ENCODE data around the gene LRRK1. TPM values are rescaled to one million over a fixed set of nuclear protein-coding genes. Genes with fewer than 3 reads are reported as not detected.
A peak's percentile ranks its signal among the peaks of the same experiment; 100 is the strongest.

Gene LRRK1
- total RNA-seq, 4 donors from 2014 or later = 5.7 to 12.0 (median 10.0) TPM

GRCh38 chr15:100959066-100960050 lies 40.2 kb downstream of the LRRK1 start:
- Histone ChIP-seq H3K27ac (peak overlapping the region in 2 of 4 donors; percentile 0 to 36), H3K9me3 (no peaks in the 10 kb centered on the region), H3K4me1 (peaks cover 0 to 15% (median 7%) of the 10 kb centered on the region in 3 donors), H3K4me3 (no peak overlapping the region), H3K36me3 (peaks cover 0 to 9% (median 0%) of the 10 kb centered on the region in 3 donors), H3K27me3 (no peaks in the 10 kb centered on the region)
- no peak for DNase-seq
- intact Hi-C loops (cut with DNase I) = no loop called here
- TF ChIP-seq CTCF (IDR thresholded peaks at IDR 0.05) (no peak), POLR2A (IDR thresholded peaks at IDR 0.05) (no peak)
- 81 to 84% methylated on average over 14 of the region's 14 CpGs for WGBS, 2 donors

GRCh38 chr15:100966997-100967396 lies 47.8 kb downstream of the LRRK1 start:
- TF ChIP-seq CTCF (IDR thresholded peaks at IDR 0.05) (no peak), POLR2A (IDR thresholded peaks at IDR 0.05) (no peak)
- H3K4me3 ChIP-seq = no peak overlapping the region
- intact Hi-C loops (cut with DNase I) = no loop called here
- peaks cover 0 to 9% (median 0%) of the 10 kb centered on the region in 3 donors for H3K36me3 ChIP-seq
- no peaks in the 10 kb centered on the region for H3K4me1 ChIP-seq
- peaks cover 0 to 8% (median 0%) of the 10 kb centered on the region in 4 donors for H3K27me3 ChIP-seq
- WGBS, 2 donors = 61 to 72% methylated on average over 4 of the region's 4 CpGs
- H3K9me3 ChIP-seq = no peaks in the 10 kb centered on the region
- no peak overlapping the region for H3K27ac ChIP-seq
- DNase-seq = no peak

DNA sequence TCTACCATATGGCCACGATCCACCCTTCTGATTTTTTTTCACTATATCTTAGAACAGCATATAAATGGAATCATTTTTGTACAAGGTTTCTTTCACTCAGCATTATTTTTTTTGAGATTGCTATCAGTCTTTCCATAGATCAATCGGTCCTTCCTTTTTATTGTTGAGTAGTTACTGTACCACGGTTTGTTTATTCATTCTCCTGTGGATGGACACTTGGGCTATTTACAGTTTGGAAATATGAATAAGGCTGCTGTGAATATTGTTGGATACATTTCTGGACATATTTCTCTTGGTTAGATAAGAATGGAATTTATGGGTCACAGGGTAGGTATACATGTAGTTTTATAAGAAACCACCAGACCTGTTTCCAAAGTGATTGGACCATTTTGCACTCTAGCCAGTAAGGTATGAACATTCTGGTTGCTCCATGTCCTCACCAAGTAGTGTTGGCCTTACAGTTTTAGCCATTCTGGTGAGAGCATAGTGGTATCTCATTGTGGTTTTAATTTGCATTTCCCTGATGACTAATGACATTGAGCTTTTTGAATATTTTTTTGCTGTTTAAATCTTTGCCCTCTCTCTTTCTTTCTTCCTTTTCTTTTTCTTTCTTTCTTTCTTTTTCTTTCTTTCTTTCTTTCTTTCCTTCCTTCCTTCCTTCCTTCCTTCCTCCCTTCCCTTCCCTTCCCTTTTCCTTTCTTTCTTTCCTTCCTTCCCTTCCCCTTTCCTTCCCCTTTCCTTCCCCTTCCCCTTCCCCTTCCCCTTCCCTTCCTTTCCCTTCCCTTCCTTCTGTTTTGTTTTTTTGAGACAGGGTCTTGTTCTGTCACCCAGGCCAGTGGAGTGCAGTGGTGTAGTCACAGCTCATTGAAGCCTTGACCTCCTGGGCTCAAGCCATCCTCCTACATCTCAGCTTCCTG lies 49.2 kb downstream of the LRRK1 start:
- Histone ChIP-seq H3K4me1 (peaks cover 0 to 6% (median 4%) of the 10 kb centered on the region in 3 donors), H3K9me3 (no peaks in the 10 kb centered on the region), H3K36me3 (peaks cover 0 to 9% (median 0%) of the 10 kb centered on the region in 3 donors), H3K4me3 (no peak overlapping the region), H3K27me3 (peaks cover 0 to 22% (median 0%) of the 10 kb centered on the region in 4 donors), H3K27ac (no peak overlapping the region)
- intact Hi-C loops (cut with DNase I) = no loop called here
- WGBS, 2 donors = 85 to 90% methylated on average over 3 of the region's 3 CpGs
- no peak for DNase-seq
- TF ChIP-seq CTCF (IDR thresholded peaks at IDR 0.05) (no peak), POLR2A (IDR thresholded peaks at IDR 0.05) (no peak)

DNA sequence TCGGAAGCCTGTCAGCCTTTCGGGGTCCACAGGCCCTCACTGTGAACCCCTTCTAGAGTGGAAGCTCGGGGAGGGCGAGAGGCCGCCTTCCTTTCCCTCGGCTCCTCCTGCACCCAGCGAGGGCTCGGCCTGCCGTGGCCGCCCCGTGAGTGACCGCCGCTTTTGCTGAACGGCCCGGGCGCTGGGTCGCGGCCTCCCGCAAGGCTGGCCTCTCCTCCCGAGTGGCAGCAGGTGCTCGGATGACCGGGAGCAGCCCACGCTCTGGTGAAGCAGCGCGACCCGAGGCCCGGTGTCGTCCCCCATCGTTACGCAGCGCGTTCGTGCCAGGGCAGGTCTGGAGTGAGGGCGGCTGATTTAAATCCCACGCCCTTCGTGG lies 53.8 kb downstream of the LRRK1 start:
- peaks cover 5 to 12% (median 9%) of the 10 kb centered on the region in 3 donors for H3K4me1 ChIP-seq
- WGBS, 2 donors = 92% methylated on average over 2 of the region's 36 CpGs; no CpG with 5 or more reads in 1 of the 2 donors
- intact Hi-C loops (cut with DNase I) = no loop called here
- no peaks in the 10 kb centered on the region for H3K9me3 ChIP-seq
- H3K4me3 ChIP-seq = peak overlapping the region; percentile 18 to 57 (median 36)
- no peak for DNase-seq
- H3K27me3 ChIP-seq = peaks cover 0 to 40% (median 0%) of the 10 kb centered on the region in 4 donors
- no peak overlapping the region for H3K27ac ChIP-seq
- peaks cover 0 to 4% (median 0%) of the 10 kb centered on the region in 3 donors for H3K36me3 ChIP-seq
- TF ChIP-seq CTCF (IDR thresholded peaks at IDR 0.05) (no peak), POLR2A (IDR thresholded peaks at IDR 0.05) (no peak)

Data from esophagus squamous epithelium (tissue), 5 donors.